ENCODE measurements around the gene HES2.
"Not testable (repeated sequence)": the region's sequence is repeated elsewhere in the genome, so short reads cannot be mapped to it uniquely, and the experiment has no call there.

HES2 gene

DNA sequence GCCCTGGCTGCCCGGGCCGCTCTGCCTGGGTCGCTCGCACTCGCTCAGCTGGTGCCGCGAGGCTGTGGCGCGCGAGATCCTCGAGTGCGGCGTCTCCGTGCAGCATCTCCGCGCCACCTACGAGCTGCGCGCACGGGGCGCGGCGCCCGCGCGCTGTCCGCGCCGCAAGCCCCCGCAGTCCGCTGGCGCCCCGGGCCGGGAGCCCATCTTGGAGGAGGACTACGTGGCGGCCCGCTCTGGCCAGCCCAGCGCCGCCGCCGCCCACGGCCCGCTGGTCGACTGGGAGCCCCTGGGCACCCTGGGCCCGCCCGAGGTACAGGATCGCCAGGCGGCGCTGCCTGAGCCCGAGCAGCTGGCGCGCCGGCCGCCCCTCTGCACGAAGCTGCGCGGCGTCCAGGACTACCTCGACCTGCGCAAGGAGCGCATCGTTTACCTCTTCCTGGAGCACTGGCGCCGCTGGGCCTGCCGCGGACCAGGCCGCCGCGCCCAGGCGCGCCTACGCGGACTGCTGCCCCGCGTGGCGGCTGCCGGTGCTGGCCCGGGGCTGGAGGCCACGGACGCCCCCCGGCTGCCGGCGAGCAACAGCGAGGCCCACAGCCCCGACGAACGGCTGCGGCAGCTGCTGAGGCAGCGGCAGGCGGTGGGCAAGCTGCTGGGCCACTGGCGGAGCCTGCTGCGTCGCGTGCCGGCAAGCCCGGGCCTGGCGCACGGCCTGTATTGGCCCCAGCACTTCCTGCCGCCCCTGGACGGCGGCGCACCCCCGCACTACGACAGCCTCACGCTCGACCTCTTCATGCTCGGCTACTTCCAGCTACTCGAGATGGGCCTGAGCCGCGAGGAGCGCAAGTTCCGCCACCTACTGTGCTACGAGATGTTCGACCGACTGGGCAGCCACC is 35.4 kb upstream of the HES2 start:
- DNase-seq (ENCODE audit: low read depth), result no peak

DNA sequence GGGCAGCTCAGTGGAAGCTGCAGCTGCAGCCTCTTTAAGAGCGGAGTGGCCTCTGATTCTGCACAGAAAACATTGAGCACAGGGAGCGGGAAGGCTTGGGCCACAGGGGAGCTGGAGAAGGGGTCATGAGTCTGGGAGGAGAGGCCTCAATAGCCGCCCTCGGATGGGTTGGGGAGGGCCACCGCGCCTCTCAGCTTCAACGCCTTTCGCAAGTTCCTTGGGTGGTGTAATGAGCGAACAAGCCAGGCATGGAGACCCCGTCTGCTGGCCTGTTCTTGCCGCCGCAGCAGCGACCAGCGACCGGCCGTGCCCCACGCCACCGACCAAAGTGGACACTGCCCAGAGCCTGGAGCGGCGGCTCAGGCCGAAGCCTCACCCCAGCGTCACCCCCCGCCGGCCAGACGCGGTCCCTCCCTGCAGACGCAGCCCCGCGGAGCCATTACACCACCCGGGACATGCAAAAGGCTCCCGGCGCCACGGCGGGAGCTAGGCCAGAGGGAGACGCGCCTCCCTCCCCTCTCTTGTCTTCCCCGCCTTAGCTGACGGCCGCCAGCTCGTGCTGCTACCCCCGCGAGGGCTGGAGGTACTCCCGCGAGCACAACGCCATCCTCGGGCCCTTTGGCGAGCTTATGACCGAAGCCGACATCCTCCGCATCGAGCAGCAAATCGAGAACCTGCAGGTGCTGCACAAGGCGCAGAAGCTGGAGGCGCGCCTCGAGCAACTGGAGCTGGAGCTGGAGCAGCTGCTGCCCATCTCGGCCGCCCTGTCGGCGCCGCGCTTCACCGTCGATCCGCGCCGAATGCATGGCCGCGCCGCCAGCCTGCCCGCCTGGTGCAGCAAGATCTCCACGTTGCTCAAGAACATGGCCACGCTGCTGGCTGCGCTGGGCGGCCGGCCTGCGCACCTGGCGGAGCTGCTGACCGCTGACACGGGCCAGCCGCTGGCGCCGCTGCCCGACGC is 34.5 kb upstream of the HES2 start:
- DNase-seq (ENCODE audit: low read depth), result not testable (repeated sequence)

GRCh38 chr1:6450943-6451373 is 31.2 kb upstream of the HES2 start:
- no peak for DNase-seq (ENCODE audit: low read depth)

- DNase-seq (ENCODE audit: low read depth), result not testable (repeated sequence)
Observed at GRCh38 chr1:6450486-6450885, 30.8 kb upstream of the HES2 start.

GRCh38 chr1:6450005-6450450 is 30.3 kb upstream of the HES2 start:
- DNase-seq (ENCODE audit: low read depth), result no peak

DNA sequence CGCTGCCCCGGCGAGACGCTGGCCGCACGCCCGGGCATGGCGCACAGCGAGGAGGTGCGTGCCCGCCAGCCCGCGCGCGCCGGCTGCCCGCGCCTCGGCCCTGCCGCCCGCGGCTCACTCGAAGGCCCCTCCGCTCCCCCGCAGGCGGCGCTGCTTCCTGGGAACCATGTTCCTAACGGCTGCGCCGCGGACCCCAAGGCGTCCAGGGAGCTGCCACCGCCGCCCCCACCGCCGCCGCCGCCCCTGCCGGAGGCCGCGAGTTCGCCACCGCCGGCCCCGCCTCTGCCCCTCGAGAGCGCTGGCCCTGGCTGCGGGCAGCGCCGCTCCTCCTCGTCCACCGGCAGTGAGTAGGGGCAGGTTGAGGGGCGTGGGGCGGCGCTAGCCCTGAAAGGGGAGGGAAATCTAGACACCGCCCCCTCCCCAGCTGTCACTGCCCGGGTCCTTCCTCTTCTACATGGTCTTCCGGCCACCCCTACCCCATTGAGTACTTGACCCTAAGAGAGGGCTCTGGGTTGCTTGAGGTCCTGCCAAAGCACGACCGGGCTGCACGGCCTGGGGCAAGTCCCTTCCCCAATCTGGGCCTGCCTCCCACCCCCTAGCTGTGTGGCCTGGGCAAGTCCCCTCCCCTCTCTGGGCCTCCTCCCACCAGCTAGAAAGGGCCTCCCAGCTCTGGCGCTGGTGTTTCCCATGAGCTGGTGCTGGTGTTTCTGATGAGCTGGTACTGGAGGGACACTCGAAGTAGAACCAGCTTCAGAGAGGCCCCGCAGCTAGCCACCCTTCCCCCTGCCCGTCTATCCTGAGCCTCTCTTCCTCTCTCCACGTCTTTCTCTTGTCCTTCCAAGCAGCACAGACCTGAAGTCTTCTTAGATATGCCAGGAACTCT is 29.3 kb upstream of the HES2 start:
- DNase-seq (ENCODE audit: low read depth), result no peak

GRCh38 chr1:6447818-6448748 is 28.4 kb upstream of the HES2 start:
- no peak for DNase-seq (ENCODE audit: low read depth)

- DNase-seq (ENCODE audit: low read depth), result no peak
Observed at GRCh38 chr1:6447016-6447817, 27.5 kb upstream of the HES2 start.

DNA sequence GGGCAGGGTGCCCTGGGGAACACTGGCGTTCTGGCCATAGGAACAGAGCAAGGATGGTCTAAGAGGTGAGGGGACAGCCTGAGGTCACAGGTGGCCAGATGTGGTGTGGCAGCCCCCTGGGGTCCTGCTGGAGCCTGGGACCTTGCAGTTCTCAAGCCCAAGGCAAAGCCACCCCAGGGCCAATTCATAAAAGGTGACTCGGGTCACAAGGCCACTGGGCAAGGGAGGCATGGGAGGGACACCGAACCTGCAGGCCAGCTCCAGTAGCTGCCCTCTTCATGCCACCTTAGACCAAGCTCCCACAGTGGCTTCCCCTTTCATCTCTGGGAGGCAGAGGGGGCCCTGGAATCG is 26.9 kb upstream of the HES2 start:
- DNase-seq (ENCODE audit: low read depth), result no peak

DNA sequence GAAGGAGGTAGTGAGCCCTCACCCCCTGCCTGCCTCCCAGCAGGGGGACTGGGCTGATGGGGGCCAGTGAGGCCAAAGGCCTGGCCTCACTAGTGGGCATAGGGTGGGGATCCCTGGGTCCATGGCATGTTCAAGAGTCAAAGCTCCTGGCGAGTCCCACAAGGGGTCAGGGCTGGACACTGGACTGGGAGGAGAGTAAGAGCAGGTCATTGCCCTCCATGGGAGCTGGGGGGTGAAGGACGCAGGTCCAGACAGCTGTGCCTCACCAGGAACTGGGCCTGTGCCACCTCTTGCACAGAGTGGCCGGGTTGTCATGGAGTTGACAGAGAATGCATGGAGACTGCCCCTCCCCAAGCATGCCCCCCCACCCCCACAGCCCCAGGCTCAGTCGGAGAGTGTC is 26.2 kb upstream of the HES2 start:
- DNase-seq (ENCODE audit: low read depth), result not testable (repeated sequence)

GRCh38 chr1:6445062-6445763 is 25.5 kb upstream of the HES2 start:
- DNase-seq (ENCODE audit: low read depth), result no peak

DNA sequence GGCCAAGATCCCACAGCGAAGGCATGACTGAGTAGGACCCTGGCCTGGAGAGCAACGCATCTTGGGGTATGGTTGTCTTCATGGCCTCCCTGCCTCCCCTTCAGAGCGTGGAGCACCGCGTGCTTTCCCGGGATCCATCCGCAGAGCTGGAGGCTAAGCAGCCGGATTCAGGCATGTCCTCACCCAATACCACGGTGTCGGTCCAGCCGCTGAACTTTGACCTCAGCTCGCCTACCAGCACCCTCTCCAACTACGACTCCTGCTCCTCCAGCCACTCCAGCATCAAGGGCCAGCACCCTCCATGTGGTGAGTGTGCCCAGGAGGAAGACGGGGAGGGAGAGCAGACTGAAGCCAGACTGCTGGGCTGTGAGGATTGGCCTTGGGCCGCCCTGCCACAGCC is 24.7 kb upstream of the HES2 start:
- no peak for DNase-seq (ENCODE audit: low read depth)

GRCh38 chr1:6443339-6444115 is 23.8 kb upstream of the HES2 start:
- DNase-seq (ENCODE audit: low read depth), result no peak

- DNase-seq (ENCODE audit: low read depth), result no peak
Observed at GRCh38 chr1:6441586-6441985, 21.9 kb upstream of the HES2 start.

- DNase-seq (ENCODE audit: low read depth), result peak; percentile 31
Observed at GRCh38 chr1:6440198-6441126, 20.7 kb upstream of the HES2 start.

DNA sequence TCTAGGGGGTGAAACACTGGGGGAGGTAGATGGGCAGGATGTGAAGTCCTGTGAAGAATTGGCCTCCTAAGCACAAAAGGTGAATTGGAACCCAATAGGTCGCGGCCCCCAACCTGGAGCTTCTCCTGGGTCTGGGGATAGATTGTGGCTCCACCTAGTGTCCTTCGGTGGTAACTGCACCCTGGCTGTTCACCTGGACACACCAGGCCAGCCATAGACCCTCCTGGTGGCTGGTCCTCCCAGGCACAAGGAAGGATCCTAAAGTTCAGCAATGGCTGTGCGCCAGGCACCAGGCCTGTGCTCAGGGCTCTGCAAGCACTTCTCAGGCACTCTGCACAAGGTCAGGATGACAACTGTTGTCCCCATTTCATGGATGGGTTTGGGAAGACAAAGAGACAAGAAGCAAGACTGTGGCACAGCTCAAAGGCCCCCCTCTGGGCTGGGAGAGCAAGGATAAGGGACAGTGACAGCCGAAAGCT is 18.4 kb upstream of the HES2 start:
- peak; percentile 31 for DNase-seq (ENCODE audit: low read depth)
